ENCODE results near the gene ANO3. TPM values are rescaled to one million over a fixed set of nuclear protein-coding genes. Genes with fewer than 3 reads are reported as not detected.
"Not testable (repeated sequence)": the region's sequence is repeated elsewhere in the genome, so short reads cannot be mapped to it uniquely, and the experiment has no call there.

ANO3 gene
- total RNA-seq, 1 donor from 2014 or later, result 2.1 TPM

GRCh38 chr11:26572770-26573402 lies 241.0 kb downstream of the ANO3 start:
- no peak for DNase-seq (ENCODE audit: low spot score)

DNA sequence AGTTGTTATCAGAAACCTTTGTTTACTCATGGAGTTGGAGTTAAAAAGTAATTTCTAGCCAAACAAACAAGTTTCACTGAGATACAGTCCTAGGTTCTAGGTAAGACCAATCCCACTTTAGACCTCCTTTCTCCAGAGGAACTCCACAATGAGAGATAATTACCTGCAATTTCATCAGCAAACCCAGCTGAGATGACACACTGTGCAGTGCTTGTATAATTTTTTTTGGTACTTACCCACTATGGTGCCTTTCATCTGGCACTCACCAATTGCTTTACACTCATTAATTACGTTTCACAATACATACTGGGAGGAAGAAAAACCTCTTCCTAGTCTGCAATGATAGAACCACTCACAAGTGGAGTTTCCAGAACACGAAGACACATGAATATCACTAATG lies 242.0 kb downstream of the ANO3 start:
- no peak for DNase-seq (ENCODE audit: low spot score)

DNA sequence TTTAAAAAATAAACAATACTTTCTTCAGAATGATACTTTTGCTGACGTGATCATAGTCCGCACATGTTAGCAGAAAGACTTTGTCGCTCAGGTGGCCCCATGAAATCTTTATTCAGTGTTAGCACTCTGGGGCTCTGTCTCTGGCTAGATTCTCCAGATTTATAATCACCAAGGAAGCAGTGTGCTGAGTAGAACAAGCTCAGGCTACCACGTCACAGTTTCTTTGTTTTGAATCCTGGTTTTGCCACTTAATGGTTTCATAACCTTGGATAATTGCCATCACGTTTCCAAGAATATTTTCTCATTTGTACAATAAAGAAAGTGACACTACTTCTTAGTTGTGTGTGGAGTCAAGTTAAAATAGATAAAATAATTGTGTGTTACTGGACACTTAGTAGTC lies 244.0 kb downstream of the ANO3 start:
- DNase-seq (ENCODE audit: low spot score), result no peak

DNA sequence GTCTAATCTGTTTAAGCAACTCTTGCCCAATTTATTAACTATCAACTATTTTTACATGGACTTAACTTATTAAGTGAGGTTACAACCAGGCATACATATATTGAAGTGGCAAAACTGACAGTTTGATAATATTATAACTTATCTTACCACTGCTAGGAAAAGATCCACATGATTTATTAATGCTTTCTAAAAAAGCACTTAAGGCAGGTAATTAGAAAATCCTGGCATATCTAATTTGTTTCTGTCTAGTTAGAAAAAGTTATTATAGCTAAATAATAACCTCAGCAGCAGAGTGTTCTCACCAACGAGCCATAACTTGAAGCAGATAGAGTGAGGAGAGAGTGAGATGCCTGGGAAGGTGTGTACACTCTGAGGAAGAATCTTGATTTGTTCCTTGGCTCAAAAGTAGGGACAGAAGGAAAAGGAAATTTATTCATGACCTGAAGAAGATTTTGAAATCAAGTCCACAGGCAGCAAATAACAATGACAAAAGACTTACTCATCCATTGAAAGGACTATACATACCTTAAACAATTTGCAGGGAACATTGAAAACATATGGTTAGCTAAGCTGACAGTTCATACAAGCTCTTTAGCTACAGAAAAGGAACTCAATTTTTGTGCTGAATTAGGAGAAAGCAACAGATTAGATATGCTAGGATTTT lies 247.2 kb downstream of the ANO3 start:
- no peak for DNase-seq (ENCODE audit: low spot score)

DNA sequence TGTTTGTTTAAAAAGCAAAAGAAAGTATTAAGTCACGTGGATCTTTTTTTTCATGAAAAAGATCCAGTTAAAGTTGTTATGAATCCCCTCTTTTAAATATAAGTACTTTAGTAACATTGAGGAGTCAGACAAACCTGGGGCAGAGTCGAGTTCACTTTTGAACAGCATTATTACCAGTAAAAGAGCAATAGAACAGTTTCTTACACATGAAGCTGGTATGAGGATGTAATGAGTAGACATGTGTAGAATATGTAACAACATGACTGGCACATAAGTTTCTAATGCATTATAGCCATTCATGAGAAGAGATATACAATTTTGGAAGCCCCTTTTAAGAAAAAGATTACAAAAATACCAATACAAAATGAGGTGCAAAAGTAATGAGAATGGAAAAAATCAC lies 247.8 kb downstream of the ANO3 start:
- DNase-seq (ENCODE audit: low spot score), result no peak

DNA sequence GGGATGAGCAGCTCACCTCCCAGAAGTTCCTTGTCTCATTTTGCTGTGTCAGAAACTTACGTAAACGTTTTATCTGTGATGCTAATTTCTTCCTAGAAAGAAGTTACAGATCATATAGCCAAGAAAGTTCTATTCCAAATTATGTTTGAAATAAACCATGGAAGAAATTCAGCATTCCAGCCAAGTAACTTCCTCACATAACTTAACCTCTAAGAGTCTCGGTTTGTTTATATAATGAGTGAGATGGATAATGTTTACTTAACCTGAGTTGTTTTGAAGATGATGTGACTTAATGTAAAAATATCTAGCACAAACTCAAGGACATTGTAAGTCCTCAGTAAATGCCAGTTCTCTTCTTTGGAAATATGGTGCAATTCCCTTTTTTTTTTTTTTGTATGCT lies 249.0 kb downstream of the ANO3 start:
- no peak for DNase-seq (ENCODE audit: low spot score)

DNA sequence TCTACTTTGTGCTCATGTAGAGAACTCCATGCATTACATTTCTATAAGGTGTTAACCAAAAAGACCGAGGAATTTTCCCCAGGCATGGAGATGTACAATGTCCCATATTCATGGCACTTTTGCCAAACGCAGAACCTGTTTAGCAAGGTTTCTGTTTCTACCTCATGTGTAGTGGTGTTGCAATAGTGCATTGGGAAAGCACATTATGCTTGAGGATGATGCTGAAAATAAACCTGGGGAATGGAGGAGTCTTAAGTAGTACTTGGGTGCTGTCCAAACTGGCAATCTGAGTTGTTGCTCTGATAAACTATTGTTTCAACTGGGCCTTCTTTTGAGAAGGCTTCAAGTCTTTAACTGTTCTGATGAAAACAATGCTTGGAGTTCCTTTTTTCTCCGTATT lies 251.6 kb downstream of the ANO3 start:
- DNase-seq (ENCODE audit: low spot score), result no peak

DNA sequence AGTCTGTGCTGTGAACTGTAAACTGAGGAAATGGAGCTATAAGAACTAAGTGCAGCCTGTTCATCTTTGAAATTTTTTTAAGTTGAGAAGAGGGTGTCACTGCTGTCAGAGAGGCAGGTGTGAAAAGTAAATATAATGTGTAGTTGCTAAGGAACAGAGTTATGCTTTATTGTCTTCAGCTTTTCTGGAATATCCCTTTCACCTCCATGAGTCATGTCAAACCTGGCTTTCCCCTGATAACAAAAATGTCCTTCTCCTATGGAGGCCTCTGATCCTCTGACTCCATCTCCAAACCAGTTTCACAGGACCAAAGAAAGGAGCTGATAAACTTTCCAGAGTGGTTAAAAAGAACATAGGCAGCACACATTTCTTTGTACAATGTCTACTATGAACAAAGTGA lies 252.9 kb downstream of the ANO3 start:
- DNase-seq (ENCODE audit: low spot score), result no peak

DNA sequence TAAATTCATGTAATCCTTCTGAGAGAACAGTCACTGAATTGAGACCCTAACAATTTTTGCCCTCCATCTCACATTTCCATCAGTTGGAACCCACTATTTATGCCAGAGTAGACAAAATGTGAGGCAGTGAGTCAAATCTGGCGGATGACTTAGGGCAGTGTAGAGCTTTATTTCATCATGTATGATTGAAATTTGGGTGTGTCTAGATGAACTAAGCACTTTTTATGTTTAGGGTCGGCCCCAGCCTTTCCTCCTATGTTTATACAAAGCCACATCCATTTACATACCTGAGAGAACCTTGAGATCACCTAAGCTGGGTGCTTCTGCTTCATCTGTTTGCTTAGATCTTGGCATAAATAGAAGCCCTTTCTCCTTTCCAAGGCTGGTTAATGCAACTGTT lies 255.1 kb downstream of the ANO3 start:
- DNase-seq (ENCODE audit: low spot score), result no peak

DNA sequence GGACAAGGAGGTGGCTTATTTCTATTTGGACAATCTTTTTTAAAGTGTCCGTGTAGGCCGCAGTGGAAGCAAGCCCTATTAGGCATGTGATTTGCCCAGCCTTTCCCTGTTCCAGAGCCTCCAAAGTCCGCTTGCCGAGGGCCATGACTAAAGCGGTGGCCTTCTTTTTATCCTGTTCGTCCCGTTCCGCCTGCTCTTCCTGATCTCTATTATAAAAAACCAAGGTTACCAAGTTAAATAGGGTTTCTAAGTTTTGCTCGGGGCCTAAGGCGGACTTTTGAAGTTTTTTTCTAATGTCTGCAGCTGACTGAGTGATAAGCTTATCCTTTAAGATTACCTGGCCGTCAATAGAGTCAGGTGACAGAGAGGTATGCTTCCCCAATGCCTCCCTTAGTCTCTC lies 261.8 kb downstream of the ANO3 start:
- DNase-seq (ENCODE audit: low spot score), result no peak

- not testable (repeated sequence) for DNase-seq (ENCODE audit: low spot score)
Measured at GRCh38 chr11:26595207-26595865, 263.4 kb downstream of the ANO3 start.

DNA sequence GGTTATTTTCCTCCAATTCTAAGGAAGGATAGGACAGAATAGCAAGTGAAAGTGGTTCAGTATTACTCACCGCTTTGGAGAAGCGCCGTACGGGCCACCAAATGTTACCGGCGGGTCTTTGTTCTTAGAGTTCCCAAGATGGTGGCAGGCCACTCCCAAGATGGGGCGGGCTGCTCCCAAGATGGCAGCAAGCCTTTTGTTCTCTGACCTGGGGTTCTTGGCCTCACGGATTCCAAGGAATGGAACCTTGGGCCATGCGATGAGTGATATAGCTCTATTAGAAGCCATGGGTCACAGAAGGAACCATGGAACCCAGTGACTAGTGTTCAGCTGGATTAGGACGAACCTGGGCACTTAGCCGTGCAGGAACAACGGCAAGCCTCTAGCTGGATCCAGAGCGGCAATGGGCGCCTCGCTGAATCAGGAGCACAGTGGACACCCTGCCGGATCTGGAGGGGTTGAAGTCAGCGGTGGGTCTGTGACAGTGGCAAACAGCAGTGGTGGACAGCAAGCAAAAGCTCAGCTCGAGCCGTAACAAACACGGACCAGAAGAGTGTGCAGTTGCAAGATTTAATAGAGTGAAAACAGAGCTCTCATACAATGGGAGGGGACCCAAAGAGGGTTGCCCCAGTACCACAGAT lies 265.2 kb downstream of the ANO3 start:
- not testable (repeated sequence) for DNase-seq (ENCODE audit: low spot score)

DNA sequence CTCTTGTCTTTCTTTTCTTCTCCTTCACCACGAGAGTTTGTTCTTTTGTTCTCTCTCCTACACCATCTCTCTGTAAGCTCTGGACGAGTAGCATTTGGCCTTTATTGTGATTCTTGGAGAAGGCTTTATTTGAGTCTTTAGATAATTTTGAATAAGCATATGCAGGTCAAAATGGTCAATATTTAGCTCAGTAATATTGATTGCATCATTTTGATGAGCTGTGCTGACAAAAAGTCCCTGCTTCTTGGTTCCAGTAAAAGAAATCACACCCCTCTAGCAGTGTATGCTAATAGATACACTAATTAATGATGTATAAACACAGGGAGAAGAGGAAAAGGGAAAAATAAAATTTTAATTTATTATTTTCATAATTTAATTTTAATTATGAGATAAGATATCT lies 266.0 kb downstream of the ANO3 start:
- DNase-seq (ENCODE audit: low spot score), result no peak

DNA sequence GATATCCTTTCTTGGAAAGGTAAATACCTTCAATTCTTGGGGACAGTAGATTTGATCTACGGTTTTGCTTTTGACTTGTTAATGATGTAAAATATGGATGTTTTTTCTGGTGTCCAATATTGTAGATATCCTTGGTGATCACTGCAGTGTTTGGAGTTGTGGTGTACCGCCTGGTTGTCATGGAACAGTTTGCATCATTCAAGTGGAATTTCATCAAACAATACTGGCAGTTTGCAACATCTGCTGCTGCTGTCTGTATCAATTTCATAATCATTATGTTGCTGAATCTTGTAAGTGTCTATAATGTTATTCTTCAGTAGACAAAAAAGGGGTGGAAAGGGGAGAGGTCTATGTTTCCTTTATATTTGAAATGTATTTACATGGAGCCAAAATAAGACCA lies 267.5 kb downstream of the ANO3 start:
- DNase-seq (ENCODE audit: low spot score), result no peak

- no peak for DNase-seq (ENCODE audit: low spot score)
Measured at GRCh38 chr11:26599876-26600434, 268.0 kb downstream of the ANO3 start.

- DNase-seq (ENCODE audit: low spot score), result no peak
Measured at GRCh38 chr11:26607725-26608506, 276.0 kb downstream of the ANO3 start.

DNA sequence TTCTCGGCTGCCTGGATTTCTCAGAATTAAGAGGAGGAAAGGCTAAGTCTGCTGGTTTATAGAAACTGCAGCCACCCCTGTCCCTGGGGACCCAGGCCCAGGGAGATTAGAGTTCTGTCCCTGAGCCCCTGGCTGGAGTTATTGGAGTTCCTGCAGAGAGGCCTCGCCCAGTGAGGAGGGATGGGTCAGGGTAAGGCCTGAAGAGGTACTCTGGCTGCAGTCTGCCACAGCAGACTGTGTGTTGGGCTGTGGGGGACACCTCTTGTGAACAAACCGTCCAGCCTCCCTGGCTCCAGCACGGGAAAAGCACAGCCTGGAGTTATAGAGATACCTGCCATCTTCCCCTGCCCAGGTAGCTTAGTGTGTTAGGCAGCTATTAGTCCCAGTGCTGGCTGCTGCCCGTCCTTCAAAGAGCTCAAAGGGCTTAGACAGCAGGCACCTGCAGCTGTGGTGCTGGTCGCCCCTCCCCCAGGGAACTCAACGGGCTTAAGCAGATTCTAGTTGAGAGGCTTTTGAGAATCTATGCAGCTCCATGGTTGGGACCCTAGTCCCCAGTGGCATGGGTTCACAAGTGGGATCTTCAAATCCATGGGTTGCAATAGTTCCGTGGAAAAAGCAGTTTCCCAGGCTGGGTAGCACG lies 276.7 kb downstream of the ANO3 start:
- no peak for DNase-seq (ENCODE audit: low spot score)

DNA sequence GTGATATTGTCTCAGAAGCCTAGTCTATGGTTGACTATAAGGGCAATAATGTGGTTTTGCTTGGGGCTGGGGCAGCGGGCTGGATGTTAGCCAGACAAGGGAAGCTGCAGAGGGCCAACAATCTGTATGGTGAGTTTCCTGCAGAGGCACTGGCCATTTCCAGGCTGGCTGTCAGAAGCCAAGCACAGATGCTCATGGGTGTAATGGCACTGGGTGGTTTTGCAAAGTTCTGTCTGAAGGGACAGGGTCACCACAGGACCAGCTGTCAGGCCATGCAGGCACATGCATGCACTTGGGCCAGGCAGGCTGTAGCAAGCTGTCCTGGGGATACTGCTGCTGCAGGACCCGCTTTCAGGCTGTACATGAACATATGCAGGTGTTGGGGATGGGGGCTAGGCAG lies 281.8 kb downstream of the ANO3 start:
- no peak for DNase-seq (ENCODE audit: low spot score)

DNA sequence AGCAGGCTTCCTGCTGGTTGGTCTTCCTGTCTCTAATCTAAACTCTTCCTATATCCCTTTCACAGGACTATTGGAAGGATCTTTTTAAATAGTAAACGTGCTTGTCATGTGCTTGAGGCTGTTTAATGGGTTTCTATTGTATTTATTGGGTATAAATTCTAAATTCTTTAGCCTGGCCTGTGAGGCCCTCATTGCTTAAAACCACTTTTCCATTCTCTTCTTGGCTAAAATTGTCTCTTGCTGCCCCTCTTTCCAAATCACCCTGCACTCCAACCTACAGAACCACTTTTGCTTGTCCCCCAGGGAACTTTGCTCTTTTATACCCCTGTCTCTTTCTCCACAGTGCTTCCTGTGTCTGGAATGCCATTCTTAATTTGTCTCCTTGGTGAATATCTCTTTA lies 286.5 kb downstream of the ANO3 start:
- DNase-seq (ENCODE audit: low spot score), result no peak

DNA sequence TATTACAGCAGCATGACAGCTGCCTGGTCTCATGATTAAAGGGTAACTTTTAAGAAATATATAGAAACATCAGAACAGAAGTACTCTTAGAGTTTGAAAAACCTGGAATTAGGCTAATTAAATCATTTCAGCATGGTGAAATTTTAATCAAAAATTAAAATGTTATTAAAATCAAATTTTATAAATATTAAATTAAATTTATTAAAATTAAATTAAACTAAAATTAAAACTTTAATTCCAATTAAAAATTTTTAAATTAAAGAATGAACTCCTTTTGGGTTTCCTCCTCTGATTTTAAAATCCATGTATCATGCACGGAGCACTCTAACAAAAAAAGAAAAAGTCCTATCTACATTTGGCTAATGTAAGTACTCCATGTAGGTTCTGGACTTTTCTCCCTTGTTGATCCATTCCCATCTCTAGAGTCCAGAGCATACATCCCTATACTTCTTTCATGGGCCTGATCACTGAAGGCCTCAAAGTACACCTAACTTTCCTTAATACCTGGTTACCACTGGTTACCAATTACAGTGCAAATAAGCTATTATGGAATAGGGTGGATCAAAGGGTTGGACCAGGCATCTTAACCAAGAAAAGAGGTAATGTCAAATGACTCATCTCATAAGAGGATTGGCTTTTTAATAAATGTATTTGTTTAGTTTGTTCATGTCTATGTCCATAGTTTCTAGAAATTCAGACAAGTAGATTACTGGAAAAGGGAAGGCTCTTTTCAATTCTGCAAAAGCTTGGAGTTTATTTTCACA lies 288.5 kb downstream of the ANO3 start:
- no peak for DNase-seq (ENCODE audit: low spot score)

Measured in mesenteric fat pad (tissue), 1 donor.